H9 (cell line): ENCODE data around the gene CCDC127. TPM values are rescaled to one million over a fixed set of nuclear protein-coding genes. Genes with fewer than 3 reads are reported as not detected.

Experiments used
- DNase-seq: peaks from one replicate; pipeline ENCODE4 v3.0.0-alpha.2; 2017
- H2AFZ ChIP-seq: one replicate; pipeline ENCODE4 v1.6.1; 2013; ENCODE audit warnings: mild to moderate bottlenecking, low read length, control low read depth, moderate library complexity
- H2AK5ac ChIP-seq: 2 replicates; pipeline ENCODE4 v1.6.1; 2013; ENCODE audit warnings: low read length, control low read depth, mixed read lengths; ENCODE audit not compliant: insufficient read length
- H2BK120ac ChIP-seq: one replicate; pipeline ENCODE4 v1.6.1; 2013; ENCODE audit warnings: low read depth, mild to moderate bottlenecking, low read length, control low read depth, inconsistent platforms; ENCODE audit not compliant: poor library complexity, severe bottlenecking
- H2BK12ac ChIP-seq: 2 replicates; pipeline ENCODE4 v1.6.1; 2013; ENCODE audit warnings: low read length, control low read depth, mixed read lengths, low read depth; ENCODE audit not compliant: insufficient read length
- H2BK15ac ChIP-seq: 2 replicates; pipeline ENCODE4 v1.6.1; 2013; ENCODE audit warnings: low read depth, low read length, control low read depth
- H2BK20ac ChIP-seq: one replicate; pipeline ENCODE4 v1.6.1; 2013; ENCODE audit warnings: low read depth, mild to moderate bottlenecking, low read length, control low read depth, inconsistent platforms; ENCODE audit not compliant: poor library complexity, severe bottlenecking
- H2BK5ac ChIP-seq: 2 replicates; pipeline ENCODE4 v1.6.1; 2013; ENCODE audit warnings: low read length, control low read depth, mixed read lengths; ENCODE audit not compliant: insufficient read length
- H3K14ac ChIP-seq: 2 replicates; pipeline ENCODE4 v1.6.1; 2013; ENCODE audit warnings: low read length, control low read depth; ENCODE audit not compliant: insufficient read depth
- H3K18ac ChIP-seq: 2 replicates; pipeline ENCODE4 v1.6.1; 2013; ENCODE audit warnings: low read depth, mild to moderate bottlenecking, mixed read lengths, low read length, control low read depth; ENCODE audit not compliant: insufficient read length
- H3K23ac ChIP-seq: 2 replicates; pipeline ENCODE4 v1.6.1; 2013; ENCODE audit warnings: low read length, control low read depth, mixed read lengths, low read depth; ENCODE audit not compliant: insufficient read length
- H3K23me2 ChIP-seq: 2 replicates; pipeline ENCODE4 v1.6.1; 2013; ENCODE audit warnings: low read depth, mild to moderate bottlenecking, mixed read lengths, low read length, control low read depth; ENCODE audit not compliant: insufficient read length, poor library complexity, severe bottlenecking
- H3K27ac ChIP-seq: 2 replicates; pipeline ENCODE4 v1.5.1; 2013; ENCODE audit warnings: low read length, control low read depth, mixed read lengths, low read depth; ENCODE audit not compliant: insufficient read length
- H3K27me3 ChIP-seq: 2 replicates; pipeline ENCODE4 v1.6.1; 2013; ENCODE audit warnings: low read length, control low read depth, inconsistent platforms; ENCODE audit not compliant: insufficient read depth
- H3K4ac ChIP-seq: 2 replicates; pipeline ENCODE4 v1.6.1; 2013; ENCODE audit warnings: low read depth, mild to moderate bottlenecking, control low read depth, inconsistent platforms, low read length, moderate library complexity
- H3K4me1 ChIP-seq: 2 replicates; pipeline ENCODE4 v1.6.1; 2013; ENCODE audit warnings: low read length, control low read depth, inconsistent platforms; ENCODE audit not compliant: insufficient read depth
- H3K4me2 ChIP-seq: 2 replicates; pipeline ENCODE4 v1.6.1; 2013; ENCODE audit warnings: low read length, control low read depth, mixed read lengths; ENCODE audit not compliant: insufficient read length, insufficient read depth
- H3K56ac ChIP-seq: 2 replicates; pipeline ENCODE4 v1.6.1; 2013; ENCODE audit warnings: low read depth, mild to moderate bottlenecking, mixed read lengths, low read length, control low read depth; ENCODE audit not compliant: insufficient read length
- H3K79me1 ChIP-seq: 2 replicates; pipeline ENCODE4 v1.6.1; 2013; ENCODE audit warnings: low read depth, mild to moderate bottlenecking, moderate library complexity, low read length, control low read depth, inconsistent platforms; ENCODE audit not compliant: insufficient read depth, poor library complexity, severe bottlenecking
- H3K79me2 ChIP-seq: 2 replicates; pipeline ENCODE4 v1.6.1; 2013; ENCODE audit warnings: low read length, control low read depth, inconsistent platforms; ENCODE audit not compliant: insufficient read depth
- H3K9ac ChIP-seq: 2 replicates; pipeline ENCODE4 v1.6.1; 2013; ENCODE audit warnings: low read length, control low read depth, mixed read lengths; ENCODE audit not compliant: insufficient read length; ENCODE audit errors: extremely low read depth
- H3K9me3 ChIP-seq: one replicate; pipeline ENCODE4 v1.6.1; 2013; ENCODE audit warnings: low read depth, low read length, inconsistent platforms; ENCODE audit not compliant: control insufficient read depth
- H3T11ph ChIP-seq: one replicate; pipeline ENCODE4 v1.6.1; 2013; ENCODE audit warnings: mild to moderate bottlenecking, low read length, control low read depth, inconsistent platforms
- H4K20me1 ChIP-seq: one replicate; pipeline ENCODE4 v1.6.1; 2013; ENCODE audit not compliant: control insufficient read depth, insufficient read length, insufficient read depth
- H4K5ac ChIP-seq: 2 replicates; pipeline ENCODE4 v1.6.1; 2013; ENCODE audit warnings: low read depth, mild to moderate bottlenecking, mixed read lengths, low read length, control low read depth; ENCODE audit not compliant: insufficient read length
- H4K8ac ChIP-seq: replicated peaks from 2 replicates; pipeline ENCODE4 v1.6.1; 2013; ENCODE audit warnings: low read length, control low read depth, mixed read lengths, low read depth; ENCODE audit not compliant: insufficient read length
- H4K91ac ChIP-seq: 2 replicates; pipeline ENCODE4 v1.6.1; 2013; ENCODE audit warnings: low read depth, mild to moderate bottlenecking, moderate library complexity, mixed read lengths, low read length, control low read depth; ENCODE audit not compliant: insufficient read length
- H3K27ac Mint-ChIP-seq, 3 experiments: 2 replicates in 2 of 3; 3 replicates in 1 of 3; pipeline ENCODE4 v1.8.0; 2020 to 2021; ENCODE audit warnings: mixed read lengths in 3 of 3, mild to moderate bottlenecking in 1 of 3, moderate library complexity in 1 of 3
- H3K27me3 Mint-ChIP-seq: 2 replicates; pipeline ENCODE4 v1.8.0; 2021; ENCODE audit warnings: low read depth, mild to moderate bottlenecking, moderate library complexity, mixed read lengths
- H3K36me3 Mint-ChIP-seq, 3 experiments: 2 replicates in 2 of 3; 3 replicates in 1 of 3; pipeline ENCODE4 v1.8.0; 2020 to 2021; ENCODE audit warnings: low read depth in 3 of 3, mixed read lengths in 3 of 3; ENCODE audit not compliant: insufficient read depth in 1 of 3
- H3K4me1 Mint-ChIP-seq, 2 experiments: 2 replicates each; pipeline ENCODE4 v1.8.0; 2020; ENCODE audit warnings: mixed read lengths in 2 of 2
- H3K4me3 Mint-ChIP-seq, 2 experiments: 2 replicates in 1 of 2; 3 replicates in 1 of 2; pipeline ENCODE4 v1.8.0; 2020 to 2021; ENCODE audit warnings: mild to moderate bottlenecking in 2 of 2, mixed read lengths in 2 of 2, moderate library complexity in 1 of 2
- H3K9me3 Mint-ChIP-seq, 2 experiments: 2 replicates in 1 of 2; 3 replicates in 1 of 2; pipeline ENCODE4 v1.8.0; 2020; ENCODE audit warnings: mild to moderate bottlenecking in 2 of 2, mixed read lengths in 2 of 2, moderate library complexity in 1 of 2
- WGBS: extraction: QIAGEN DNeasy Blood & Tissue Kit; methylation state at CpG from one replicate; pipeline ENCODE4 v1.1.7; 2013; ENCODE audit warnings: missing lambda C conversion rate, low lambda C conversion rate, mixed read lengths; ENCODE audit not compliant: insufficient read length; ENCODE audit errors: extremely low coverage; 5-methylcytosine and 5-hydroxymethylcytosine counted together
- total RNA-seq: library from RNA; stranded (reverse); gene quantifications from 2 replicates; pipeline ENCODE4 v1.2.1, GENCODE V29; 2021
- TF ChIP-seq, protein P1 (sequence below): fragments of 200-600 bp; sonication (generic); conservative IDR thresholded peaks from 3 replicates; pipeline ENCODE4 v1.8.0; 2021; ENCODE audit warnings: antibody characterized with exemption, mild to moderate bottlenecking

CCDC127 gene
- total RNA-seq, 1 experiment from 2014 or later: 9.0 TPM

DNA sequence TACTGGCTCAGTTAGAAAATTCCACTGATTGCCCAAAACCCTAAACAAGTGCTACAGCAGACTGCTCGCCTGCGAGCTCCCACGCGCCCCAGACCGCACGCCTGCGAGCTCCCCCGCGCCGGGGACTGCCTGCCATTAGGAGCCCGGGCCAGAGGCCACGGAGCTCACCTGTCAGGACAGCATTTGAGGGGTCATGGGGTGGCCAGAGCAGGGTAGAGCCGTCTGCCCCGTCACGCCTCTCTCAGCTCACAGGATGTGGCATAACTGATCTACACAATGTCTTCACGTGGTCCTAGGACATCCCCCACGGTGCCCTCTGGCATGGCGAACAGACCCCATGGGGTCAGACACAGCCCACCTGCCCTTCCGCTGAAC is 55.8 kb downstream of the CCDC127 start:
- H3K4me3 Mint-ChIP-seq: no peak overlapping the region
- no peaks in the 10 kb centered on the region for H4K20me1 ChIP-seq
- H3K4me2 ChIP-seq: no peak overlapping the region
- H2BK15ac ChIP-seq: no peak overlapping the region
- H3K27me3 Mint-ChIP-seq: no peaks in the 10 kb centered on the region
- no peaks in the 10 kb centered on the region for H3K4me1 ChIP-seq
- no peak overlapping the region for H3K14ac ChIP-seq
- no peak overlapping the region for H2BK120ac ChIP-seq
- peaks cover 17 to 71% (median 60%) of the 10 kb centered on the region in 3 experiments for H3K36me3 Mint-ChIP-seq
- no peaks in the 10 kb centered on the region for H3K9me3 ChIP-seq
- no CpG with 5 or more reads among the region's 19 CpGs for WGBS
- H3K56ac ChIP-seq: no peak overlapping the region
- peaks cover 15 to 17% of the 10 kb centered on the region in 2 experiments for H3K9me3 Mint-ChIP-seq
- H3K4ac ChIP-seq: no peak overlapping the region
- no peak overlapping the region for H2AFZ ChIP-seq
- no peak overlapping the region for H2BK5ac ChIP-seq
- H3K79me1 ChIP-seq: no peaks in the 10 kb centered on the region
- no peak overlapping the region for H3T11ph ChIP-seq
- H3K4me1 Mint-ChIP-seq: peaks cover 7 to 17% of the 10 kb centered on the region in 2 experiments; a peak in 3 of 4 replicates
- no peak overlapping the region for H3K27ac ChIP-seq
- no peak overlapping the region for H3K23ac ChIP-seq
- no peak overlapping the region for H3K9ac ChIP-seq
- no peak overlapping the region for H4K8ac ChIP-seq
- peak overlapping the region in 1 of 3 experiments; percentile 31; a peak in 1 of 7 replicates for H3K27ac Mint-ChIP-seq
- no peak overlapping the region for H3K18ac ChIP-seq
- H3K27me3 ChIP-seq: no peaks in the 10 kb centered on the region
- no peaks in the 10 kb centered on the region for H3K23me2 ChIP-seq
- DNase-seq: no peak
- TF ChIP-seq, protein P1, sequence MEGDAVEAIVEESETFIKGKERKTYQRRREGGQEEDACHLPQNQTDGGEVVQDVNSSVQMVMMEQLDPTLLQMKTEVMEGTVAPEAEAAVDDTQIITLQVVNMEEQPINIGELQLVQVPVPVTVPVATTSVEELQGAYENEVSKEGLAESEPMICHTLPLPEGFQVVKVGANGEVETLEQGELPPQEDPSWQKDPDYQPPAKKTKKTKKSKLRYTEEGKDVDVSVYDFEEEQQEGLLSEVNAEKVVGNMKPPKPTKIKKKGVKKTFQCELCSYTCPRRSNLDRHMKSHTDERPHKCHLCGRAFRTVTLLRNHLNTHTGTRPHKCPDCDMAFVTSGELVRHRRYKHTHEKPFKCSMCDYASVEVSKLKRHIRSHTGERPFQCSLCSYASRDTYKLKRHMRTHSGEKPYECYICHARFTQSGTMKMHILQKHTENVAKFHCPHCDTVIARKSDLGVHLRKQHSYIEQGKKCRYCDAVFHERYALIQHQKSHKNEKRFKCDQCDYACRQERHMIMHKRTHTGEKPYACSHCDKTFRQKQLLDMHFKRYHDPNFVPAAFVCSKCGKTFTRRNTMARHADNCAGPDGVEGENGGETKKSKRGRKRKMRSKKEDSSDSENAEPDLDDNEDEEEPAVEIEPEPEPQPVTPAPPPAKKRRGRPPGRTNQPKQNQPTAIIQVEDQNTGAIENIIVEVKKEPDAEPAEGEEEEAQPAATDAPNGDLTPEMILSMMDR: no peak
- no peak overlapping the region for H2AK5ac ChIP-seq
- no peak overlapping the region for H2BK20ac ChIP-seq
- H3K79me2 ChIP-seq: no peaks in the 10 kb centered on the region
- no peak overlapping the region for H4K5ac ChIP-seq
- H2BK12ac ChIP-seq: no peak overlapping the region
- no peak overlapping the region for H4K91ac ChIP-seq
